Progenitor cell of endocrine pancreas (in vitro differentiated cells): ENCODE measurements around the gene FBXW2. TPM values are rescaled to one million over a fixed set of nuclear protein-coding genes. Genes with fewer than 3 reads are reported as not detected.

Experiments used
- DNase-seq: peaks from one replicate; pipeline ENCODE4 v3.0.0; 2021; ENCODE audit warnings: low spot score; ENCODE audit not compliant: unreplicated experiment
- H3K27ac Mint-ChIP-seq: 2 replicates; pipeline ENCODE4 v1.8.0; 2021; ENCODE audit warnings: mild to moderate bottlenecking, moderate library complexity, mixed read lengths
- H3K27me3 Mint-ChIP-seq: 2 replicates; pipeline ENCODE4 v1.8.0; 2021; ENCODE audit warnings: mixed read lengths
- H3K36me3 Mint-ChIP-seq: 2 replicates; pipeline ENCODE4 v1.8.0; 2022; ENCODE audit warnings: mixed read lengths; ENCODE audit not compliant: insufficient read depth
- H3K4me1 Mint-ChIP-seq: 2 replicates; pipeline ENCODE4 v1.8.0; 2021; ENCODE audit warnings: low read depth, mixed read lengths
- H3K4me3 Mint-ChIP-seq: 2 replicates; pipeline ENCODE4 v1.8.0; 2021; ENCODE audit warnings: low read depth, mild to moderate bottlenecking, moderate library complexity, mixed read lengths
- H3K9me3 Mint-ChIP-seq: 2 replicates; pipeline ENCODE4 v1.8.0; 2021; ENCODE audit warnings: low read depth, mixed read lengths
- total RNA-seq: library from RNA; stranded (reverse); gene quantifications from 2 replicates; pipeline ENCODE4 v1.2.1, GENCODE V29; 2021
- TF ChIP-seq, protein P1 (sequence below): fragments of 200-600 bp; sonication (generic); IDR thresholded peaks from one replicate; pipeline ENCODE4 v1.5.0; 2021; ENCODE audit warnings: antibody characterized with exemption, mild to moderate bottlenecking; ENCODE audit not compliant: unreplicated experiment

Gene FBXW2
- total RNA-seq, 1 donor from 2014 or later = 66.0 TPM

GRCh38 chr9:120779227-120779626 lies 14.0 kb downstream of the FBXW2 start:
- Mint-ChIP-seq H3K27me3 (no peaks in the 10 kb centered on the region), H3K36me3 (peaks cover 17% of the 10 kb centered on the region)

GRCh38 chr9:120778758-120779157 lies 14.5 kb downstream of the FBXW2 start:
- H3K27ac Mint-ChIP-seq = no peak overlapping the region

More at GRCh38 chr9:120779227-120779626, 14.0 kb downstream of the FBXW2 start:
- TF ChIP-seq, protein P1, sequence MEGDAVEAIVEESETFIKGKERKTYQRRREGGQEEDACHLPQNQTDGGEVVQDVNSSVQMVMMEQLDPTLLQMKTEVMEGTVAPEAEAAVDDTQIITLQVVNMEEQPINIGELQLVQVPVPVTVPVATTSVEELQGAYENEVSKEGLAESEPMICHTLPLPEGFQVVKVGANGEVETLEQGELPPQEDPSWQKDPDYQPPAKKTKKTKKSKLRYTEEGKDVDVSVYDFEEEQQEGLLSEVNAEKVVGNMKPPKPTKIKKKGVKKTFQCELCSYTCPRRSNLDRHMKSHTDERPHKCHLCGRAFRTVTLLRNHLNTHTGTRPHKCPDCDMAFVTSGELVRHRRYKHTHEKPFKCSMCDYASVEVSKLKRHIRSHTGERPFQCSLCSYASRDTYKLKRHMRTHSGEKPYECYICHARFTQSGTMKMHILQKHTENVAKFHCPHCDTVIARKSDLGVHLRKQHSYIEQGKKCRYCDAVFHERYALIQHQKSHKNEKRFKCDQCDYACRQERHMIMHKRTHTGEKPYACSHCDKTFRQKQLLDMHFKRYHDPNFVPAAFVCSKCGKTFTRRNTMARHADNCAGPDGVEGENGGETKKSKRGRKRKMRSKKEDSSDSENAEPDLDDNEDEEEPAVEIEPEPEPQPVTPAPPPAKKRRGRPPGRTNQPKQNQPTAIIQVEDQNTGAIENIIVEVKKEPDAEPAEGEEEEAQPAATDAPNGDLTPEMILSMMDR = no peak
- Mint-ChIP-seq H3K27ac (no peak overlapping the region), H3K9me3 (no peaks in the 10 kb centered on the region), H3K4me1 (peaks cover 9% of the 10 kb centered on the region), H3K4me3 (no peak overlapping the region)
- DNase-seq = no peak

DNA sequence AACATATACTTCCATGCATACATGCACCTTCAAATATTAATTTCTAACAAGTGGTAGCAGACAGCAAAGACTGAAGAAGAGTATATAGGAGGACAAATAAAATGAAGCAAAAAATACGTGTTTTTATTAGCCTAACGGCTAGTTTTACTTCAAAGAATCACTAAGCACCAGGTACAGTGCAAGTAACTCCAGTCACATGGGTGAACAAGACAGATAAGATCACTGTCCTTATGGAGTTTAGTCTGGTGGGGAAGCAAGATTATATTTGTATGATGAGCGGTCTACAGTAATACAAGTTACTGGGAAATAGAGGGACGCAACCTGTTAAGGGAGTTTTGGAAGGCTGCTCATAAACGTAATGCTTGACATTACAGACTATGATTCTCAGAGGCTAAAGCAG lies 16.0 kb downstream of the FBXW2 start:
- H3K4me1 Mint-ChIP-seq = peaks cover 7% of the 10 kb centered on the region
- H3K27me3 Mint-ChIP-seq = no peaks in the 10 kb centered on the region
- no peak overlapping the region for H3K27ac Mint-ChIP-seq
- DNase-seq = no peak
- H3K9me3 Mint-ChIP-seq = no peaks in the 10 kb centered on the region
- TF ChIP-seq, protein P1 = no peak
- H3K36me3 Mint-ChIP-seq = peaks cover 19% of the 10 kb centered on the region
- H3K4me3 Mint-ChIP-seq = no peak overlapping the region

More at GRCh38 chr9:120778758-120779157, 14.5 kb downstream of the FBXW2 start:
- TF ChIP-seq, protein P1 = no peak
- Mint-ChIP-seq H3K27me3 (no peaks in the 10 kb centered on the region), H3K4me3 (no peak overlapping the region), H3K9me3 (no peaks in the 10 kb centered on the region), H3K36me3 (peaks cover 17% of the 10 kb centered on the region), H3K4me1 (peaks cover 7% of the 10 kb centered on the region)
- DNase-seq = no peak

GRCh38 chr9:120776788-120777187 lies 16.4 kb downstream of the FBXW2 start:
- Mint-ChIP-seq H3K27ac (no peak overlapping the region), H3K4me1 (peaks cover 7% of the 10 kb centered on the region), H3K36me3 (peaks cover 19% of the 10 kb centered on the region), H3K27me3 (no peaks in the 10 kb centered on the region), H3K4me3 (no peak overlapping the region), H3K9me3 (no peaks in the 10 kb centered on the region)
- TF ChIP-seq, protein P1 = no peak
- DNase-seq = no peak

DNA sequence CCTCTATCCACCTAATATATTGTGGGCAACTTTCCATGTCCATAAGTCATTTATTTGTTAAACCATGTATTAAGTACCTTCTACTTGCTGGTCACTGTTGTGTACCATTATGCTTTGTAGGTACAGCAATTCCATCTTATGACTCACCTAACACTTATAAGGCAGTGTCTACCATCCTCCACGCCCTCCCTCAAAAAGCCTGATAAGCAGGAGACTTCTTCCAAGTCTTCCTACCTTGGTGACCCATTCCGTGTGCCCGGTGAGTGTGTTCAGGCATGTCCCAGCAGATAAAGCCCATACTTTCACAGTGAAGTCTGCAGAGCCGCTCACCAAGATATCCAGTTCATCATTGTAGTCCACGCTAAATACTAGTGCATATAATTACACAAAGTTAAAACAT lies 17.4 kb downstream of the FBXW2 start:
- Mint-ChIP-seq H3K9me3 (no peaks in the 10 kb centered on the region), H3K36me3 (peaks cover 19% of the 10 kb centered on the region), H3K4me1 (peaks cover 7% of the 10 kb centered on the region), H3K4me3 (no peak overlapping the region), H3K27ac (no peak overlapping the region), H3K27me3 (no peaks in the 10 kb centered on the region)
- DNase-seq = no peak
- TF ChIP-seq, protein P1 = no peak
